Pancreas (tissue), 10 donors: ENCODE results near the gene SBF1. TPM values are rescaled to one million over a fixed set of nuclear protein-coding genes. Genes with fewer than 3 reads are reported as not detected.

ENCODE experiments used
- ATAC-seq, 4 donors: fragments of 200-7000 bp; cut with Tn5 transposase; one replicate each; pipeline versions ENCODE4 v1.8.0 to v1.9.1; 2020; ENCODE audit warnings: mild to moderate bottlenecking in 4 of 4, moderate library complexity in 4 of 4
- DNase-seq, 6 donors: peaks; one replicate each; pipeline ENCODE4 v3.0.0-alpha.2; 2020
- FAIRE-seq: peaks from 2 replicates; lab custom pipeline; 2012; peaks lifted over from hg19 to GRCh38; lab: Jason Lieb, UNC
- H3K27ac ChIP-seq, 4 donors: fragments of 200-600 bp; sonication (generic); 1 replicate in 3 of 4; 2 replicates in 1 of 4; pipeline versions ENCODE4 v1.5.0 to v1.8.0; 2020
- H3K27me3 ChIP-seq, 4 donors: fragments of 200-600 bp; one replicate each; pipeline ENCODE4 v1.8.0; 2021
- H3K36me3 ChIP-seq, 3 donors: fragments of 200-600 bp; sonication (generic) in 1 of 3; one replicate each; pipeline versions ENCODE4 v1.5.0 to v1.8.0; 2020 to 2021
- H3K4me1 ChIP-seq, 3 donors: fragments of 200-600 bp; one replicate each; pipeline ENCODE4 v1.8.0; 2021
- H3K4me3 ChIP-seq, 4 donors: fragments of 200-600 bp; sonication (generic) in 2 of 4; one replicate each; pipeline versions ENCODE4 v1.5.0 to v1.8.0; 2020 to 2021
- H3K9me3 ChIP-seq, 4 donors: fragments of 200-600 bp; one replicate each; pipeline ENCODE4 v1.8.0; 2021
- CTCF ChIP-seq, 4 donors: fragments of 200-600 bp; sonication (generic) in 3 of 4; IDR thresholded peaks; one replicate each; pipeline versions ENCODE4 v1.5.0 to v1.8.0; 2021; ENCODE audit warnings: antibody characterized with exemption in 4 of 4
- WGBS, 2 donors: extraction: QIAGEN DNeasy Blood & Tissue Kit; methylation state at CpG; one replicate each; pipeline ENCODE4 v1.1.7; 2013; 5-methylcytosine and 5-hydroxymethylcytosine counted together
- intact Hi-C, 3 donors: fragments of 100-400 bp; cut with DNase I; formaldehyde crosslinking; loops; one replicate each; pipeline versions ENCODE4 v1.11.1 to v1.14.2; 2022
- polyA plus RNA-seq, 2 donors: library from polyadenylated mRNA; stranded (reverse); fragments of 200-250 nt; gene quantifications; one replicate each; pipeline ENCODE4 v1.2.3, GENCODE V29; 2013
- total RNA-seq, 6 donors: library from RNA; stranded (reverse); fragmentation: NEBNext Ultra II Directional in 4 of 6; extraction: Animal tissue kit (Norgen Biotek cat#: 25700) in 4 of 6; gene quantifications; one replicate each; pipeline versions ENCODE4 v1.2.1 to v1.2.4, GENCODE V29; 2021 to 2023
- donor health status: healthy with polysubstance abuse.
- donor health status: DM: no; HTN: no; CAD: no; lungs with moderate emphysema.
- donor health status: DM: no; HTN: no; CAD: no.
- donor health status: control.
- donor health status: control.
- donor health status: Bipolar disorder and iron deficiency.
- donor health status: DM: yes; HTN: yes; CAD: no.
- donor health status: DM: no; HTN: no; CAD: no.
- donor health status: DM: no; HTN: no; CAD: no.
- donor health status: DM: yes; HTN: yes; CAD: no.

The SBF1 gene
- total and polyA plus RNA-seq, 8 donors, result 36.8 to 76.5 (median 56.1) TPM

DNA sequence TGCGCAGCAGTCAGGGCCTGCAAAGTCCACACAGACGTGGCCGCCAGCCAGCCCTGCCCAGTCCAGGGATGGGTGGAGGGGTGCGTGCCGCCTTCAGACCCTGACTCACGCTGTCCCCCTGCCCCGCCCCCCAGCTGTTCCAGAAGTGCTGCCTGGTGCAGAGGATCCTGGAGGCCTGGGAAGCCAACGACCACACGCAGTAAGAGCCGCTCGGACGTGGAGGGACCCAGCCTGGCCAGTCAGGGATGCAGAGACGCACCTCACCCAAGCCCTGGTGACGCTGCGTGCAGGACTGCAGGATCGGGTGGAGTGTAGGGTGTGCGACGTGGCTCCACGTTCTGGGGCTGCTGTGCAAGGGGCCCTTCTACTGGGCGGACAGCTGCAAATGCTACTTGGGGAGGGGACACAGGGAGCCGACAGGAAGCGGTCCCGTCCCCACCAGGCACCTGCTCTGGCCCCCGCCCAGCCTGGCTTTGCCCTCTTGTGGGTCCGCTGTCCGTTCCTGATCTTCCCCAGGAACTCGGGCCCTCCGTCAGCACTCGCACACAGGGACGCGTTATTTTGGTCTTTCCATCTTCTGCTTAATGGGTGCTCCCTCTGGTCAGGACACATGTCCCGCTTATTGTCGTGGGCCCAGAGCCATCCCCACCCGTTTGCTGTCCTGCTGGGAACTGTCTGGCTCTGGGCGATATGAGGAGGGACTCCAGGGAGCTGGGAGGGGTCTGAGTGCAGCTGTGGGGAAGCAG is 42.5 kb downstream of the SBF1 start:
- peak in 1 of 4 donors; percentile 6 for ATAC-seq
- H3K27ac ChIP-seq, result no peak overlapping the region
- FAIRE-seq, result no peak
- intact Hi-C loops, result no loop called here
- no peaks in the 10 kb centered on the region for H3K27me3 ChIP-seq
- H3K4me3 ChIP-seq, result no peak overlapping the region
- no peaks in the 10 kb centered on the region for H3K4me1 ChIP-seq
- peak in 1 of 6 donors; percentile 67 for DNase-seq
- no peak for TF ChIP-seq CTCF (IDR thresholded peaks at IDR 0.05)
- 95 to 96% methylated on average over 34 to 35 of the region's 35 CpGs for WGBS, 2 donors
- no peaks in the 10 kb centered on the region for H3K9me3 ChIP-seq
- H3K36me3 ChIP-seq, result peaks cover 5 to 51% (median 18%) of the 10 kb centered on the region in 3 donors

GRCh38 chr22:50425179-50425916 is 49.5 kb downstream of the SBF1 start:
- Histone ChIP-seq H3K4me1 (no peaks in the 10 kb centered on the region), H3K9me3 (no peaks in the 10 kb centered on the region), H3K27ac (no peak overlapping the region), H3K27me3 (no peaks in the 10 kb centered on the region), H3K4me3 (no peak overlapping the region), H3K36me3 (peaks cover 0 to 27% (median under 1%) of the 10 kb centered on the region in 3 donors)
- DNase-seq, result peak in 1 of 6 donors; percentile 3
- ATAC-seq, result no peak
- TF ChIP-seq CTCF (IDR thresholded peaks at IDR 0.05), result no peak
- intact Hi-C loops, result no loop called here
- 93 to 94% methylated on average over 12 of the region's 12 CpGs for WGBS, 2 donors
- FAIRE-seq, result no peak

DNA sequence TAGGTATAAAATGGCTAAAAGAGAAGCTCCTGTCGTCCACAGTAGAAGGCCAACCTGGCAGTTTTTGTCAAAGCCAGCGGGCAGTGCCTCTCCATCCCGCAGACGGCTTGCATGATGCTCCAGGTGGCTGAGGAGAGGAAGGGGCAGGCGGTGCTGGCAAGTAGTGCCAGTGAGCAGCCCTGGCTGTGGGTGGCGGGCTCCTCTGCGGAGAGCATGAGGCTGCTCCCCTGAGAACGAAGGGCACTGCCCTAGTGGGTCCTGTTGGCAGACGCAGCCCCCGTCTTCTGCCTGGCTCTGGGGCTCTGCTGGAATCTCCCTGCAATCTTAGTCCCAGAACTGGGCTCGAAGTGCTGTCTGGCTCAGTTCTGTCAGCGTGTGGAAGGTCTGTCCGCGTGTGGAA is 50.9 kb downstream of the SBF1 start:
- H3K9me3 ChIP-seq, result no peaks in the 10 kb centered on the region
- no peaks in the 10 kb centered on the region for H3K27me3 ChIP-seq
- FAIRE-seq (no peak), ATAC-seq (no peak), DNase-seq (peak in 1 of 6 donors; percentile 47)
- intact Hi-C loops, result no loop called here
- no peak for TF ChIP-seq CTCF (IDR thresholded peaks at IDR 0.05)
- H3K4me1 ChIP-seq, result no peaks in the 10 kb centered on the region
- 95 to 96% methylated on average over 14 of the region's 14 CpGs for WGBS, 2 donors
- H3K36me3 ChIP-seq, result peaks cover 8 to 34% (median 13%) of the 10 kb centered on the region in 3 donors
- H3K27ac ChIP-seq, result no peak overlapping the region
- H3K4me3 ChIP-seq, result no peak overlapping the region

GRCh38 chr22:50422961-50423815 is 51.6 kb downstream of the SBF1 start:
- WGBS, 2 donors, result 94 to 96% methylated on average over 21 of the region's 21 CpGs

More at GRCh38 chr22:50422961-50423815, 51.6 kb downstream of the SBF1 start:
- H3K9me3 ChIP-seq, result no peaks in the 10 kb centered on the region
- no peaks in the 10 kb centered on the region for H3K4me1 ChIP-seq
- ATAC-seq (no peak), DNase-seq (peak in 1 of 6 donors; percentile 60), FAIRE-seq (no peak)
- H3K4me3 ChIP-seq, result no peak overlapping the region
- intact Hi-C loops, result no loop called here
- no peak for TF ChIP-seq CTCF (IDR thresholded peaks at IDR 0.05)
- H3K27ac ChIP-seq, result no peak overlapping the region
- H3K36me3 ChIP-seq, result peaks cover 8 to 37% (median 13%) of the 10 kb centered on the region in 3 donors
- no peaks in the 10 kb centered on the region for H3K27me3 ChIP-seq
